Trophoblast cell (in vitro differentiated cells and primary cell): ENCODE measurements around the gene REC114. TPM values are rescaled to one million over a fixed set of nuclear protein-coding genes. Genes with fewer than 3 reads are reported as not detected.

ENCODE experiments used
- DNase-seq, 2 donors: peaks; one replicate each; pipeline ENCODE4 v3.0.0-alpha.2; 2016
- H2AFZ ChIP-seq: 2 replicates; pipeline ENCODE4 v1.6.1; 2013; ENCODE audit warnings: low read length, moderate library complexity, mild to moderate bottlenecking; ENCODE audit not compliant: insufficient read depth, poor library complexity
- H2AK5ac ChIP-seq: 2 replicates; pipeline ENCODE4 v1.6.1; 2013; ENCODE audit warnings: mild to moderate bottlenecking, low read length
- H2BK120ac ChIP-seq: 2 replicates; pipeline ENCODE4 v1.6.1; 2013; ENCODE audit warnings: low read length, mild to moderate bottlenecking, moderate library complexity; ENCODE audit not compliant: insufficient read depth, poor library complexity
- H2BK12ac ChIP-seq: 2 replicates; pipeline ENCODE4 v1.6.1; 2013; ENCODE audit warnings: mild to moderate bottlenecking, low read length, moderate library complexity
- H2BK5ac ChIP-seq: 2 replicates; pipeline ENCODE4 v1.6.1; 2013; ENCODE audit warnings: low read length, low read depth, moderate library complexity, mild to moderate bottlenecking; ENCODE audit not compliant: poor library complexity
- H3K14ac ChIP-seq: 2 replicates; pipeline ENCODE4 v1.6.1; 2013; ENCODE audit warnings: mild to moderate bottlenecking, low read length
- H3K18ac ChIP-seq: 2 replicates; pipeline ENCODE4 v1.6.1; 2013; ENCODE audit warnings: mild to moderate bottlenecking, low read length
- H3K23ac ChIP-seq: 2 replicates; pipeline ENCODE4 v1.6.1; 2013; ENCODE audit warnings: low read length
- H3K27ac ChIP-seq: 2 replicates; pipeline ENCODE4 v1.5.1; 2013; ENCODE audit warnings: low read depth, mild to moderate bottlenecking, inconsistent platforms, low read length, moderate library complexity
- H3K27me3 ChIP-seq: 2 replicates; pipeline ENCODE4 v1.6.1; 2013; ENCODE audit warnings: inconsistent platforms, mild to moderate bottlenecking, low read length, moderate library complexity; ENCODE audit not compliant: insufficient read depth
- H3K36me3 ChIP-seq, 2 experiments: 1 replicate in 1 of 2; 2 replicates in 1 of 2; pipeline ENCODE4 v1.6.1; 2013; ENCODE audit warnings: low read length in 2 of 2, mild to moderate bottlenecking in 2 of 2, moderate library complexity in 1 of 2; ENCODE audit not compliant: insufficient read depth in 2 of 2, control insufficient read depth in 1 of 2
- H3K4ac ChIP-seq: 2 replicates; pipeline ENCODE4 v1.6.1; 2013; ENCODE audit warnings: low read depth, mild to moderate bottlenecking, low read length, moderate library complexity
- H3K4me1 ChIP-seq, 2 experiments: 1 replicate in 1 of 2; 2 replicates in 1 of 2; pipeline ENCODE4 v1.6.1; 2013; ENCODE audit warnings: low read length in 2 of 2, mild to moderate bottlenecking in 2 of 2, moderate library complexity in 1 of 2; ENCODE audit not compliant: insufficient read depth in 2 of 2, control insufficient read depth in 1 of 2
- H3K4me2 ChIP-seq: 2 replicates; pipeline ENCODE4 v1.6.1; 2013; ENCODE audit warnings: inconsistent platforms, mild to moderate bottlenecking, low read length, moderate library complexity
- H3K4me3 ChIP-seq: 2 replicates; pipeline ENCODE4 v1.5.1; 2013; ENCODE audit warnings: mild to moderate bottlenecking, low read depth, low read length, inconsistent platforms
- H3K79me1 ChIP-seq: one replicate; pipeline ENCODE4 v1.6.1; 2013; ENCODE audit warnings: low read length
- H3K79me2 ChIP-seq: 2 replicates; pipeline ENCODE4 v1.6.1; 2013; ENCODE audit warnings: low read length, mild to moderate bottlenecking; ENCODE audit not compliant: control insufficient read depth, insufficient read depth, poor library complexity
- H3K9ac ChIP-seq: 2 replicates; pipeline ENCODE4 v1.6.1; 2013; ENCODE audit warnings: mild to moderate bottlenecking, low read length
- H3K9me3 ChIP-seq: 2 replicates; pipeline ENCODE4 v1.6.1; 2013; ENCODE audit warnings: low read depth, mild to moderate bottlenecking, control low read depth, inconsistent platforms, low read length; ENCODE audit not compliant: insufficient read depth
- H4K12ac ChIP-seq: 2 replicates; pipeline ENCODE4 v1.6.1; 2013; ENCODE audit warnings: low read depth, mild to moderate bottlenecking, low read length, moderate library complexity
- H4K8ac ChIP-seq: 2 replicates; pipeline ENCODE4 v1.6.1; 2013; ENCODE audit warnings: low read depth, mild to moderate bottlenecking, low read length, moderate library complexity
- H4K91ac ChIP-seq: one replicate; pipeline ENCODE4 v1.6.1; 2013; ENCODE audit warnings: low read depth, mild to moderate bottlenecking, low read length, moderate library complexity
- WGBS: extraction: QIAGEN DNeasy Blood & Tissue Kit; methylation state at CpG from one replicate; pipeline ENCODE4 v1.1.7; 2013; ENCODE audit warnings: missing lambda C conversion rate; ENCODE audit not compliant: insufficient read length, insufficient coverage; ENCODE audit errors: extremely low coverage; 5-methylcytosine and 5-hydroxymethylcytosine counted together
- polyA plus RNA-seq: library from polyadenylated mRNA; stranded (reverse); fragments of 200-250 nt; gene quantifications from 2 replicates; pipeline ENCODE4 v1.2.3, GENCODE V29; 2013

The REC114 gene, protein sequence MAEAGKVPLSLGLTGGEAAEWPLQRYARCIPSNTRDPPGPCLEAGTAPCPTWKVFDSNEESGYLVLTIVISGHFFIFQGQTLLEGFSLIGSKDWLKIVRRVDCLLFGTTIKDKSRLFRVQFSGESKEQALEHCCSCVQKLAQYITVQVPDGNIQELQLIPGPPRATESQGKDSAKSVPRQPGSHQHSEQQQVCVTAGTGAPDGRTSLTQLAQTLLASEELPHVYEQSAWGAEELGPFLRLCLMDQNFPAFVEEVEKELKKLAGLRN
- polyA plus RNA-seq: not detected in 2 replicates

DNA sequence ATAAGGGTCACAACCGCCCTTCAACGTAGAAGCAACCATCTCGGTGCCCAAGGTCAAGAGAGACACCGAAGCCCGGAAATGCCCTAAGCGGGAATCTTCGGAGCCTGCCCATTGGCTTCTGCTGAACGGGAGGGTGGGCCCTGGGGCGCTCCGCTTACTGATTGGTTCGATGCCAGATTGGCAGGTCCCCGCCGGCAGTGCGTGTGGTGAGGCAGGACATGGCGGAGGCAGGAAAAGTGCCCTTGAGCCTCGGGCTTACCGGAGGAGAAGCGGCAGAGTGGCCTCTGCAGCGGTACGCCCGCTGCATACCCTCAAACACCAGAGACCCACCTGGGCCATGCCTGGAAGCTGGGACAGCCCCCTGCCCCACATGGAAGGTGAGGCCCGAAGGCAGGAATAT lies at the start of gene REC114:
Gene REC114 (plus strand): TSS at position 197 of the 400 bp plus-strand sequence. CDS start 22 bp downstream, at position 219.
- H2AK5ac ChIP-seq: no peak within 1 kb of the TSS
- H3K4me2 ChIP-seq: no peak within 1 kb of the TSS
- H4K8ac ChIP-seq: no peak within 1 kb of the TSS
- no peak within 1 kb of the TSS for H3K4ac ChIP-seq
- no peak within 1 kb of the TSS for H3K27ac ChIP-seq
- no peak within 1 kb of the TSS for H3K14ac ChIP-seq
- H3K9me3 ChIP-seq: peaks cover 2% of the 10 kb centered on the region
- H3K18ac ChIP-seq: no peak within 1 kb of the TSS
- WGBS: no CpG with 5 or more reads among the region's 22 CpGs
- H3K79me1 ChIP-seq: no peaks in the 10 kb centered on the region
- no peak within 1 kb of the TSS for H4K91ac ChIP-seq
- H2BK5ac ChIP-seq: no peak within 1 kb of the TSS
- no peak for DNase-seq
- H2AFZ ChIP-seq: no peak within 1 kb of the TSS
- no peak within 1 kb of the TSS for H2BK12ac ChIP-seq
- no peak within 1 kb of the TSS for H3K23ac ChIP-seq
- H3K79me2 ChIP-seq: no peaks in the 10 kb centered on the region
- H3K27me3 ChIP-seq: no peaks in the 10 kb centered on the region
- H4K12ac ChIP-seq: no peak within 1 kb of the TSS
- H3K4me3 ChIP-seq: no peak within 1 kb of the TSS
- H3K9ac ChIP-seq: no peak within 1 kb of the TSS
- H3K4me1 ChIP-seq: no peaks in the 10 kb centered on the region
- H3K36me3 ChIP-seq: no peaks in the 10 kb centered on the region
- no peak within 1 kb of the TSS for H2BK120ac ChIP-seq

DNA sequence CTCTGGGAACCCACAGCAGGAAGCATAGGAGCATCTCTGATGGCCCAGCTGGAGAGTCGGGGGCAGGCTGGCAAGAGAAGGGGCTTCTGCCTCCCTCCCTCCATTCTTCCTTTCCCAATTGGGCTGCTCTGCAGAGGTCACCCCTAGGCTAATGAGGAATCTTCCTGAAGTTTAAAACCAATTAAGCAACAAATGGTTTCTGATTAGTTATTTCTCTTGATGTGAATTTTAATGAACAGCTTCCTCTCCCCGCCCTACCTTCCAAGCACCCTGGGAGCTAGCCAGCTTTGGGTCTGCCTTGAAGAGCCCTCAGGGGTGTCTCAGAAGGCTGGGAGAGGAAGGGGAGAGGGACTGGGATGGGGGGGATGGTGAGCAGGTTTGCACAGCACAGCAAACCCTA lies 49.6 kb upstream of the REC114 start:
- no peak overlapping the region for H3K9ac ChIP-seq
- H3K4me3 ChIP-seq: no peak overlapping the region
- no peak overlapping the region for H4K8ac ChIP-seq
- H2AK5ac ChIP-seq: no peak overlapping the region
- no peak overlapping the region for H3K27ac ChIP-seq
- H3K4me1 ChIP-seq: peaks cover 12 to 13% of the 10 kb centered on the region in 2 experiments
- WGBS: no CpG with 5 or more reads among the region's 2 CpGs
- H3K36me3 ChIP-seq: no peaks in the 10 kb centered on the region
- no peak overlapping the region for H2BK5ac ChIP-seq
- no peak overlapping the region for H3K18ac ChIP-seq
- no peak overlapping the region for H4K12ac ChIP-seq
- no peak overlapping the region for H3K23ac ChIP-seq
- no peak overlapping the region for H2BK12ac ChIP-seq
- H3K4ac ChIP-seq: no peak overlapping the region
- H2BK120ac ChIP-seq: no peak overlapping the region
- H3K9me3 ChIP-seq: peaks cover 2% of the 10 kb centered on the region
- no peak overlapping the region for H4K91ac ChIP-seq
- no peak for DNase-seq
- no peak overlapping the region for H3K4me2 ChIP-seq
- no peak overlapping the region for H3K14ac ChIP-seq
- no peaks in the 10 kb centered on the region for H3K27me3 ChIP-seq
- peaks cover 3% of the 10 kb centered on the region for H3K79me1 ChIP-seq
- H3K79me2 ChIP-seq: no peaks in the 10 kb centered on the region
- H2AFZ ChIP-seq: no peak overlapping the region

DNA sequence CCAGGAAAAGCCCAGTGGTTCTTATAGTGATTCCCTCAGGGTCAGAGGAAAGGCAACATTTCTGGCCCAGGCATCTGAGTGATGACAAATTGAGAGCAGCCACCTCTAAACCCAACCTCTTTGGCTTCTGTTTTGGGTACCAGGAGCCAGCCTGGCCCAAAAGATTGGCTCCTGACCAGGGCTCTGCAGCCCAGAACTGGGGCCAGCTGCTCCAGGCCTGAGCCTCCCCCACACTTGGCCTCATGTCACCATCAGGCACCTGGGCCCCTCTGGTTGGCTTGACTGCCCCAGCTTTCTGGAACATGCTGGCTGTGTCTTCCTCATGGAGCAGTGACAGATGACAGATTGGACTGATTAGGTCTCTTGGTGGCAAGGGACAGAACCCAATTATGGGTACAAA lies 48.2 kb upstream of the REC114 start:
- H4K91ac ChIP-seq: no peak overlapping the region
- no peak overlapping the region for H2AK5ac ChIP-seq
- H3K4me3 ChIP-seq: no peak overlapping the region
- no peak overlapping the region for H3K4me2 ChIP-seq
- H4K8ac ChIP-seq: no peak overlapping the region
- H3K79me2 ChIP-seq: no peaks in the 10 kb centered on the region
- H3K14ac ChIP-seq: no peak overlapping the region
- no peak overlapping the region for H3K9ac ChIP-seq
- no peak overlapping the region for H2BK120ac ChIP-seq
- H3K36me3 ChIP-seq: no peaks in the 10 kb centered on the region
- no peak overlapping the region for H3K23ac ChIP-seq
- no peaks in the 10 kb centered on the region for H3K27me3 ChIP-seq
- H2AFZ ChIP-seq: no peak overlapping the region
- H3K27ac ChIP-seq: no peak overlapping the region
- H3K4ac ChIP-seq: no peak overlapping the region
- no peak overlapping the region for H4K12ac ChIP-seq
- no peak overlapping the region for H3K18ac ChIP-seq
- DNase-seq: no peak
- H2BK12ac ChIP-seq: no peak overlapping the region
- peaks cover 2% of the 10 kb centered on the region for H3K9me3 ChIP-seq
- peaks cover 4 to 7% of the 10 kb centered on the region in 2 experiments for H3K4me1 ChIP-seq
- H2BK5ac ChIP-seq: no peak overlapping the region
- peaks cover 3% of the 10 kb centered on the region for H3K79me1 ChIP-seq

DNA sequence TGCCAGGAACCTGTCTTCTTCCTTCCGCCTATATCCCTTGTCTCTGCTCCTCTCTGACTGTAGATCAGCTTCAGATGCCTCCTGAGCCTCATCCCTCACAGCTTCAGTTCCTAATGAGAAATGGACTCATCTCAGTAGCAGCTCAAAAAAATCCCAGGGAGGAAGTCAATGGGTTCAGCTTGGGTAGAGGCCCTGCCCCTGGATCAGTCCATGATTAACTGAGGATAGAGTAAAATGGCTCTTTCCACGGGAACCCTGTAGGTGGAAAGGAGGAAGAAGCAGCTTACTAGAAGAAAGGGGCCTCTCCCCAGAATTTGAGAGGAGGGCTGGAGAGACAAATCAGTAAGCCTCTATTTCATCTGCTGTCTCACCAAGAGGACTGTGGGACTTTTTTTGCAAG lies 47.3 kb upstream of the REC114 start:
- H3K9ac ChIP-seq: no peak overlapping the region
- no peak overlapping the region for H3K27ac ChIP-seq
- H3K4ac ChIP-seq: no peak overlapping the region
- H4K12ac ChIP-seq: no peak overlapping the region
- no CpG with 5 or more reads among the region's 2 CpGs for WGBS
- peaks cover 2% of the 10 kb centered on the region for H3K9me3 ChIP-seq
- no peaks in the 10 kb centered on the region for H3K36me3 ChIP-seq
- H3K4me1 ChIP-seq: peaks cover 0 to 3% of the 10 kb centered on the region in 2 experiments
- H3K18ac ChIP-seq: no peak overlapping the region
- H3K23ac ChIP-seq: no peak overlapping the region
- H3K4me2 ChIP-seq: no peak overlapping the region
- H4K91ac ChIP-seq: no peak overlapping the region
- no peak overlapping the region for H4K8ac ChIP-seq
- H3K27me3 ChIP-seq: no peaks in the 10 kb centered on the region
- no peaks in the 10 kb centered on the region for H3K79me1 ChIP-seq
- H3K79me2 ChIP-seq: no peaks in the 10 kb centered on the region
- H2BK12ac ChIP-seq: no peak overlapping the region
- no peak overlapping the region for H3K4me3 ChIP-seq
- DNase-seq: no peak
- no peak overlapping the region for H2AK5ac ChIP-seq
- no peak overlapping the region for H2BK120ac ChIP-seq
- no peak overlapping the region for H3K14ac ChIP-seq
- no peak overlapping the region for H2BK5ac ChIP-seq
- H2AFZ ChIP-seq: no peak overlapping the region
